GM12873 (cell line): ENCODE measurements around the gene PTPRN2.

ENCODE experiments used
- TF ChIP-seq, protein P1 (sequence below): IDR thresholded peaks from 2 replicates; pipeline ENCODE4 v1.5.1; 2012; ENCODE audit warnings: low read depth, mild to moderate bottlenecking, moderate library complexity, low read length, control low read depth; ENCODE audit not compliant: insufficient read depth; ENCODE audit errors: missing control alignments

The PTPRN2 gene

DNA sequence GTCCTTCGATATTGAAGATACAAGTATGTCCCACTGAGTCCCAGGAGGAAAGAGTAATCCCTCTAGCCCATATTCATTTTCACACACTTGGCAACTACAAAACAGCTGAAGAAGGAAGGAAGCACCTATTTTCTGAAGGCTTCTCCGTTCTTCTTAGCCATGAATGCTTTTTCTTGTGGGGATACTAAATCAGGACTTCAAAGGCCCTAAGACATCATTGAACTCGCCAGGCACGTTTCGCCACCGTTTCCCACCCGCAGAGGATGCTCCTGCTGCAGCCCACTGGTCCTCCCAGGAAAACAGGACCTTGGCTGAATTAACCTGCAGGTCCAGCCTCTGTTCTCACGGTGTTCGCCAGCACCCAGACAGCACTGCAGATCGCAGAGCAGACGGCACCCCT is 689.4 kb downstream of the PTPRN2 start:
- TF ChIP-seq, protein P1, sequence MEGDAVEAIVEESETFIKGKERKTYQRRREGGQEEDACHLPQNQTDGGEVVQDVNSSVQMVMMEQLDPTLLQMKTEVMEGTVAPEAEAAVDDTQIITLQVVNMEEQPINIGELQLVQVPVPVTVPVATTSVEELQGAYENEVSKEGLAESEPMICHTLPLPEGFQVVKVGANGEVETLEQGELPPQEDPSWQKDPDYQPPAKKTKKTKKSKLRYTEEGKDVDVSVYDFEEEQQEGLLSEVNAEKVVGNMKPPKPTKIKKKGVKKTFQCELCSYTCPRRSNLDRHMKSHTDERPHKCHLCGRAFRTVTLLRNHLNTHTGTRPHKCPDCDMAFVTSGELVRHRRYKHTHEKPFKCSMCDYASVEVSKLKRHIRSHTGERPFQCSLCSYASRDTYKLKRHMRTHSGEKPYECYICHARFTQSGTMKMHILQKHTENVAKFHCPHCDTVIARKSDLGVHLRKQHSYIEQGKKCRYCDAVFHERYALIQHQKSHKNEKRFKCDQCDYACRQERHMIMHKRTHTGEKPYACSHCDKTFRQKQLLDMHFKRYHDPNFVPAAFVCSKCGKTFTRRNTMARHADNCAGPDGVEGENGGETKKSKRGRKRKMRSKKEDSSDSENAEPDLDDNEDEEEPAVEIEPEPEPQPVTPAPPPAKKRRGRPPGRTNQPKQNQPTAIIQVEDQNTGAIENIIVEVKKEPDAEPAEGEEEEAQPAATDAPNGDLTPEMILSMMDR = no peak

DNA sequence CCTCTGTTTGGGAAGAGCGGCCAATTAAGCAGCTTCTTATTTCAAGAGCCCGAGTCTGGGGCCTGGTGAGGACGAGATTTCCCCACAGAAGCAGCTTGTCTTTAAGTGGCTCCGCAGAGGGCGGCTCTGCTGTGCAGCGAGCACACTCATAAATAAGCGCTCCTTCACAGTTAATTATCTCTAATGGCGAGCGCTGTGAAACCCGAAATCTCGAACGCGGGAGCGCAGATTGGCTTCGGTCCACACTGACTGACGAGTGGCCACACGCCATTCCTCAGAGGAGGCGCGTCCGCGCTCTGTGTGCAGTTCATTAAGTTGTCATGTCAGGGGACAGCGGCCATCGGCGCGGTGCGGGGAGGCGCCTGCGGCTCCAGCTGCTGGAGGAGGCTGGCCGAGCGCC is 689.9 kb downstream of the PTPRN2 start:
- TF ChIP-seq, protein P1 = no peak

DNA sequence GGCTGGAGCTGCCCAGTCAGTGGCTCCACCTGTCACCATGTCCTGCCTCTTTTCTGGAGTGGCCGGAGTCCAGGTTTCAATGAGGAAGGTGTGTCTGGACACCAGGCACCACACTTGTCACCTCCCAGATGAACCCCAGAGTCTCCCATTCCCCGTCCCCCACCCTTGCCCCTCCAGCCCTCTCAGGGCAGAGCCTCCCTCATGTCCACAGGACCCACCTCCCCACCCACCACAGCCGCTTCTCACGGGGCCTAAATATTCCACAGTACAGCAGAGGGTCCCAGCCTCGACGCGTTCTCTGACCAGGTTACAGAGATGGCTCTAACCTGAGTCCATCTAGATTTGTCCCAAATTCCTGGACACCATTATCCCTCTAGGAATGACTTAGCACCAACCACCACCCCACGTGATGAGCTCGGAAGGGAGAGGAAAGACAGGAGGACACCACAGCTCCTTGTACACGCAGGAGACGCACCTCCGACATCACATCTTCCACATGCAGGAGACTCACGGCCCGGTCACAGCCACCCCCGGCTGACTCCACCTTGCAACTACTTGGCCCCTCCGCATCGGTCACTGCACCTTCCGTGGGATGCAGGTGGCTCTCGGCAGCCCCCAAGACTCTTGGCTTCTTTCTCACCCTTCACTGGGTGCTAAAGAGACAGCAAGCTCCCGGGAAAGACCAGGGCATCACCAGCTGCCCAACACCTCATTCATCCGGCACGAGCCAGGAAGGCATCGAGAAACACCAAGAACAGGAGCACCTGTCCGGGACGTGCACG is 690.7 kb downstream of the PTPRN2 start:
- TF ChIP-seq, protein P1 = no peak

DNA sequence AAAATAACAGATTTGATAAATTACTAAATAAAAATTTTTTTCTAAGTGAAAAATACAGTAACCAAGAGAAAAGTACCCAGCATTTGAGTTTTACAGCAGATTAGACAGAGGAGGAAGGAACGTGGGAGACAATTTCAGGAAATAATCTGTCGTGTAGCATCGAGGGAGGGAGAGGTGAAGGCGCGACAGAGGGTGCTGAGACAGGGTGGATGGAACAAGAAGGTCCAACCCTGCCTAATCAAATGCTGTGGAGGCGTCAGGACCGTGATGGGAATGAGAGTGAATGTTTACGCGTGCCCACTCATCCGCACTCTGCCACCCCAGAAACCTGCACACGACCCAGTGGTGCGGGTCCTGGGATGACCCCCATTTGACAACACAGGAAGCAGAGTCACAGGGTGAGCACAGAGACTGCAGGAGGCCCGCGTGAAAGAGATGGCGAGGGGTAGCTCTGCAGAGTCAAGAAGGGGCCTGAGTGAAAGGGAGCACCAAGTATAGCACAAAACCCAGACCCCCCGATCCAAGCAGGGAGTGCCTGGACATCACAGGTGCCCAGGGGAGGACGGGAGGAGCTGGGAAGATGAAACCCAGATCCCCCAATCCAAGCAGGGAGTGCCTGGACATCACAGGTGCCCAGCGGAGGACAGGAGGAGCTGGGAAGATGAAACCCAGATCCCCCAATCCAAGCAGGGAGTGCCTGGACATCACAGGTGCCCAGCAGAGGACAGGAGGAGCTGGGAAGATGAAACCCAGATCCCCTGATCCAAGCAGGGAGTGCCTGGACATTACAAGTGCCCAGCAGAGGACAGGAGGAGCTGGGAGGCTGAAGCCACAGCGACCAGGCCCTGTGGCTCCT is 691.9 kb downstream of the PTPRN2 start:
- TF ChIP-seq, protein P1 = no peak

DNA sequence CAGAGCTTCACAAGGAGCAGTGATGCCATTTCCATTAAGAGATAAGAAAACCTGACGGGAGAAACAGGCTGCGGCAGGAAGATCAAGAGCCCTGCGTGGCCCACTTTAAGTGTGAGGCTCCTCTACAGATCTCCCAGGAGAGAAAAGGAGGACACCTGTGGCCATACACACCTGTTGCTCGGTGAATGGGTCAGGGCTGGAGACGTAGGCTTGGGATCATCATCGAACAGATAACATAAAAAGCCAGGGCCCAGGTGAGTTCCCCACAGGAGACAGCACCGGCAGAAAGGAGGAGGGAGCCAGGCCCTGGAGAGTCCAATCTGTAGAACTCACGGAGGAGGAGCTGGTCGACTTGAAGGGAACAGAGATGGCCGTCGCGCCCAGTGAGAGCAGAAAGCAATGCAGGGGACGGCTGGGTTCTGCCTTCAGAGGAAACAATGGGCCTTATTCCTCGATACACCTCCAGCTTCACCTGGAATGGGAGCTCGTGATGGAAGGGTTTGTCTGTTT is 694.0 kb downstream of the PTPRN2 start:
- TF ChIP-seq, protein P1 = no peak

DNA sequence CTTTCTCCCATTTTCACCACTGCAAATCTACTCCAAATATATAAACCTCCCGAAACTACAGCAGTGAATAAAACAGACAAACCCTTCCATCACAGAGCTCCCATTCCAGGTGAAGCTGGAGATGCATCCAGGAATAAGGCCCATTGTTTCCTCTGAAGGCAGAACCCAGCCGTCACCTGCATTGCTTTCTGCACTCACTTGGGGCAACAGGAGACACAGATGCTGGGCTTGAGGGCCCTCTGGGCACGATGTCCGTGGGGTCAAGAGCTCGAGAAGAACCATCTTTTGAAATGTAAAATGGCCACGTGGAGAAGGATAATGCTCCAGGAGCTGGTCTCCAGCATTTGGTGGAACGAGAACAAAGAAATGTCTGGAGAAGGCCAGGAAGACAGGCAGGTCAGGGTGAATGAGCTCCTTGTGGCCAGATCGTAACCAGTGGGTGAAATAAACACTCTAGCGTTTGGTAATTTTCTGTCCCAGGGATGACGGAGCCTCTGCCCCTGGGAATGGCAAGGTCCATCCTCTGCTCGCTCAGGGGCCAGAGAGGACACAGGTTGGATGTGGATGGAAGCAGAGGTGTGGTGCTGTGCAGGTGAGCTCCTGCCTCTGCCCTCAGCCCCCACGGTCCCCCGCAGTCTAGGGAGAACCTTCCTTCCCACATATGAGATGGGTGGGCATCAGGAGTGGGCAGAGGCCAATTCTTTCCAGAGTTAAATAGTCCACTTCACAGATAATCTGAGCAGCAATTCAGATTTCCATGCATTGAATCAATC is 694.7 kb downstream of the PTPRN2 start:
- TF ChIP-seq, protein P1 = no peak
